Measurements from ENCODE around the gene HYAL1.
"Not testable (repeated sequence)": the region's sequence is repeated elsewhere in the genome, so short reads cannot be mapped to it uniquely, and the experiment has no call there.

Gene HYAL1

GRCh38 chr3:50270422-50271224 is 32.8 kb downstream of the HYAL1 start:
- DNase-seq: no peak

- DNase-seq: no peak
These were observed 33.4 kb downstream of the HYAL1 start for GRCh38 chr3:50269977-50270413.

GRCh38 chr3:50269460-50269859 is 33.9 kb downstream of the HYAL1 start:
- DNase-seq: no peak

GRCh38 chr3:50268703-50269451 is 34.5 kb downstream of the HYAL1 start, which contains the start of gene SEMA3B:
SEMA3B (plus strand) TSS chr3:50269147; CDS start chr3:50269241, 94 bp downstream.
- DNase-seq: no peak

GRCh38 chr3:50268276-50268675 is 35.1 kb downstream of the HYAL1 start:
- no peak for DNase-seq

- peak; percentile 59 for DNase-seq
These were observed 36.0 kb downstream of the HYAL1 start for GRCh38 chr3:50267280-50267913.

- DNase-seq: no peak
These were observed 36.5 kb downstream of the HYAL1 start for GRCh38 chr3:50266836-50267235.

GRCh38 chr3:50266017-50266416 is 37.4 kb downstream of the HYAL1 start:
- no peak for DNase-seq

- no peak for DNase-seq
These were observed 37.8 kb downstream of the HYAL1 start for GRCh38 chr3:50265571-50265970.

GRCh38 chr3:50264964-50265485 is 38.3 kb downstream of the HYAL1 start:
- no peak for DNase-seq

GRCh38 chr3:50264383-50264963 is 38.9 kb downstream of the HYAL1 start:
- DNase-seq: peak; percentile 87

- no peak for DNase-seq
These were observed 39.6 kb downstream of the HYAL1 start for GRCh38 chr3:50263478-50264382.

GRCh38 chr3:50262778-50263177 is 40.6 kb downstream of the HYAL1 start:
- DNase-seq: no peak

- DNase-seq: not testable (repeated sequence)
These were observed 41.2 kb downstream of the HYAL1 start for GRCh38 chr3:50262200-50262599.

- DNase-seq: no peak
These were observed 41.9 kb downstream of the HYAL1 start for GRCh38 chr3:50261505-50261904.

GRCh38 chr3:50260942-50261441 is 42.4 kb downstream of the HYAL1 start:
- DNase-seq: no peak

GRCh38 chr3:50260027-50260941 is 43.1 kb downstream of the HYAL1 start:
- peak; percentile 98 for DNase-seq

- DNase-seq: no peak
These were observed 43.8 kb downstream of the HYAL1 start for GRCh38 chr3:50259432-50260026.

GRCh38 chr3:50258979-50259378 is 44.4 kb downstream of the HYAL1 start:
- DNase-seq: no peak

Measured in retina (tissue), 1 donor.